HG03354 (cell line): ENCODE measurements around the gene BCKDHA.
"Not testable (repeated sequence)": the region's sequence is repeated elsewhere in the genome, so short reads cannot be mapped to it uniquely, and the experiment has no call there.

Source experiments
- ATAC-seq: cut with Tn5 transposase; IDR thresholded peaks from one replicate; pipeline ENCODE4 v1.9.1; 2021; ENCODE audit warnings: mild to moderate bottlenecking; ENCODE audit not compliant: unreplicated experiment, poor library complexity, severe bottlenecking

Gene BCKDHA

DNA sequence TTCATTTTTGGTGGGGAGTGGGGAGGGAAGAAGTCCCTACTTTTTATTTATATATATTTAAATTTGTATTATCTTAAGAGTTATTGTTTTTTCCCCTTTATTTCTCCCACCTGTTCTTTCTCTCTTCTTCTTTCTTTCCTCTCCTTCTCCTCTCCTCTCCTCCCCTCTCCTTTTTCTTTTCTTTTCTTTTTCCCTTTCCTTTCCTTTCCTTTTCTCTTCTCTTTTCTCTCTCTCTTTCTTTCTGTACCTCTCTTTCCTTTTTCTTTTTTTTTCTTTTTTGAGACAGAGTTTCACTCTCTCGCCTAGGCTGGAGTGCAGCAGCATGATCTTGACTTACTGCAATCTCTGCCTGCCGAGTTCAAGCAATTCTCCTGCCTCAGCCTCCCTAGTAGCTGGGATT lies 1.9 kb downstream of the BCKDHA start:
- ATAC-seq, result no peak

DNA sequence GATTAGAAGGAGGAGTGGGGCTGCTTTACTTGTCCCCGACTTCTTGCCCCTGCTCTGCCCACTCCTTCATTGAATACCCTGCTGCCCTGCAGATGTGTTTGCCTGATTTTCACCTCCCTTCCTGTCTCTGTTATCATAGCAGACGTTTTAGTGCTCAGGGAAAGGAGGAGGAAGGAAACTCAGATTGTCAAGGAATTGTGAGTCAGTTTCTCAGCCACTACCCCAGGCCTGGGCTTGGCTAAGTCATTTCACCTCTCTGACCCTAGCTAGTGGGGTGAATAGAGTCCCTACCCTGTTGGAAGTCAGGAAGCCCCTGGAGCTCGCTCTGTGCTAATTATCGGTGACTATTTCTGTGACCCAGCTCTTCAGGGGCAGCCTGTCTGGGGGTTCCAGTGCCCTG lies 3.9 kb downstream of the BCKDHA start:
- ATAC-seq, result no peak

DNA sequence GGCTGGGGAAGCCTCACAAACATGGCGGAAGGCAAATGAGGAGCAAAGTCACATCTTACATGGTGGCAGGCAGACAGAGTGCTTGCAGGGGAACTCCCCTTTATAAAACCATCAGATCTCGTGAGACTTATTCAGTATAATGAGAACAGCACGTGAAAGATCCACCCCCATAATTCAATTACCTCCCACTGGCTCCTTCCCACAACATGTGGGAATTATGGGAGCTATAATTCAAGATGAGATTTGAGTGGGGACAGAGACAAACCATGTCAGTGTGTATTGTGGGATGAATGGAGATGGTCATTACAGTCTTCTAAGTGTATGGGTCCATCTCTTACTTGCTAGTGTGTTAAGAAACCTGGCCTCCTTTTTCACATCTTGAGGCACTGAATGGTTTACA lies 4.4 kb downstream of the BCKDHA start:
- no peak for ATAC-seq

DNA sequence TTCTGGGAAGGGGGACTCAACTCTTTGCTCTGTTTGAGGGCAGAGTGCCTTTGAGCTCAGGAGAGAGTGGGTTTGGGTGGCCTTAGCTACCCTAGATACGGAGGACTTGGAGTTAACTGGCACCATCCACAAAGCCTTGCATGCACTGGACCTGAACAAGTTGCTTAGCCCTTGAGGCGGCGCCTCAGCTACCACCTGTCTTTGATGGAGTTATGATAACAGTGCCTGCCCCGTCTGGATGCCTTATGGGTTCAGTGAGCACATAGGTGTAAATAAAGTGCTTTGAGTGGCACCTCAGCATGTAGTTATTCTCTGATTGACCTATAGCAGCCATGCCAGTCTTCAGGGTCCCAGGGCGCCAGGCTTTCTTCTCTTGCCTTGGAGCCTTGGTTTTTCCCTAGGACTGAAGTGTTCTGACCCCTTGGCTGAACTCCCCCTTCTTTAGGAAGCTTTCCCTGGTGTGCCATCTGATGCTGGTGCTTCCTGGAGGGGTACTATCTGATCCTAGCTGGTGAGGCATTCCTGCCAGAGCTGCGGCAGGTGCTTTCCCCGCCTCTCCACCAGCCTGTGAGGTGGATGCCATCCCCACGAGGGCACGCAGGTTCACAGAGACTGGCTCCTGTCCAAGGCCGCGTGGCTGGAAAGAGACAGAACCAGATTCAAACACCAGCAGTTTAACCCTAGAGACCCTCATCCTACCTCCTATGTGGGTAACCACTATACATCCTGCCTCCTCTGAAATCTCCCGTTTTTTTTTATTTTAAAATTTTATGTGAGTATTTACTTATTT lies 5.8 kb downstream of the BCKDHA start:
- no peak for ATAC-seq

DNA sequence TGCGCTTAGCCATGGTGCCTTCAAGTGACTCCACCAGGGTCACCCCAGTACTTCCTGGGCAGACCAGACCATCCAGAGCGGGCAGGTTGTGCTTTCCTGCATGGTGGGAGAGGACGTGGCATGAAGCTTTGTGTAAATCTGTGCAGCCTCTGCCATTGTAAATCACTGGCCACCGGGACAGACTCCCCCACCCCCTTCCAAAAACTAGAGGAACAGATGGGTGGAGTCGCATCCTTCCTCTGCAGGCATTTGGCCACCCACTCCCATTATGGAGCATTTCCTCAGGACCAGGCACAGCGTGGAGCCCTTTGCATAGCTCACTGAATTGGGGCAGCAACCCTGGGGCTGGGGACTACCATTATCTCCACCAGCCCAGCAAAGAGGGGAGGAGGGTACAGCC lies 8.2 kb downstream of the BCKDHA start:
- no peak for ATAC-seq

DNA sequence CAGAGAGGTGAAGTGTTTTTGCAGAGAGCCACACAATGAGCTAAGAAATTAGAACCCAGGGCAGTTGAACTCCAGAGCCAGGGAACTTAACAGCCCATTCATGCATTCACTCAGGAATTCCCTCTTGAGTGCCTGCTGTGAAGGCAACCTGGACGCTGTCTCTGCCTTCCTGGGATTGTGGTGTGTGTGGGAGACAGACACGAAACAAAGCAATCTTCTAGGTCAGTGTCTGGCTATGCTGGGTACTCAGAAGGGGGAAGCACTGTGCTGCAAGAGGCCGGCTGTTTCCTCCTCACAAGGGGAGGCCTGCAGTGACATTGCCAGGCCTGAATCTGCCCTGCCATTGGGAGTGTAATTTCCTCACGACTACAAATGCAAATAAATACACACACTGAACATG lies 9.7 kb downstream of the BCKDHA start:
- ATAC-seq, result no peak

DNA sequence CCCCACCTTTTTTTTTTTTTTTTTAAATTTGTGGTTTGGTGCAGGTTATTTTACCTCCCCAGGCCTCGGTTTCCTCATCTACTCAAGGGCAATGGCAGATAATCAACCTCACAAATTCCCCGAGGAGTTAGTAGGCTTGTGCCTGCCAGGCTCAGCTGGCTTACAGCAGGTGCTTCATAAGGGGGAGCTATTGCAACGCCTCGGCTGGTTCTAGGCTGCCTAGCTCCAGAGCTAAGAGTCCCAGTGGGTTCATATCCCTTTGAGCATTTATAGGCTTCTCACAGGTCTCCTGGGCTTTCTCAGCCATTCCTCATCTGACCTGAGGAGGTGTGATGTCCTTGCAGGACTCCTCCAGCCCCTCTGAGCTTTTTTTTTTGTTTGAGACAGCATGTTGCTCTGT lies 10.6 kb downstream of the BCKDHA start:
- ATAC-seq, result no peak

DNA sequence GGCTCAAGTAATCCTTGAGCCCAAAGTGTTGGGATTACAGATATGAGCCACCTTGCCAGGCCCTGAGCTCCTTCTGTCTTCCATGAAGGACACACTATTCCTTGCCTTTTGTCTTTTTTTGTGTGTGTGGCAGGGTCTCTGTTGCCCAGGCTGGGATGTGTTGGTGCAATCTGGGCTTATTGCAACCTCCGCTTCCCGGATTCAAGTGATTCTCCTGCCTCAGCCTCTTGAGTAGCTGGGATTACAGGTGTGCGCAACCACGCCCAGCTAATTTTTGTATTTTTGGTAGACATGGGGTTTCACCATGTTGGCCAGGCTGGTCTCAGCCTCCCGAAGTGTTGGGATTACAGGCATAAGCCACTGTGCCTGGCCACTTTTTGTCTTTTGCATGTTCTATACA lies 11.2 kb downstream of the BCKDHA start:
- not testable (repeated sequence) for ATAC-seq

DNA sequence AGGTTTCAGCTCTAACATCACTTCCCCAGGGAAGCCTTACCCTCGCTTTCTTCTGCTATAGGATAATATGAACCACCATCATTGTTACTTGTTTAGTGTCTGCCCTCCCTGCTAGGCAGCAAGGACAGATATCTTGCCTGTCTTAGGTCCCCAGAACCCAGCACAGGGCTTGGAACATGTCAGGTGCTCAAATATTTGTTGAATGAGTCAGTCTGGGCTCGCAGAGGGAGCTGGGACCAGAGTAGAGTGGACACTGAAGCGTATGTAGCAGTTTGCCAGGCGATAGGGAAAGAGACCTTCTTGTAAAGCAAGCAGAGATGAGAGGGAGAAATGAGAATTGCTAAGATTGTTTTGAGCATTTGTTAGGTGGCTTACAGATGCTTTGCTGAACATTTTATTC lies 11.7 kb downstream of the BCKDHA start:
- no peak for ATAC-seq

DNA sequence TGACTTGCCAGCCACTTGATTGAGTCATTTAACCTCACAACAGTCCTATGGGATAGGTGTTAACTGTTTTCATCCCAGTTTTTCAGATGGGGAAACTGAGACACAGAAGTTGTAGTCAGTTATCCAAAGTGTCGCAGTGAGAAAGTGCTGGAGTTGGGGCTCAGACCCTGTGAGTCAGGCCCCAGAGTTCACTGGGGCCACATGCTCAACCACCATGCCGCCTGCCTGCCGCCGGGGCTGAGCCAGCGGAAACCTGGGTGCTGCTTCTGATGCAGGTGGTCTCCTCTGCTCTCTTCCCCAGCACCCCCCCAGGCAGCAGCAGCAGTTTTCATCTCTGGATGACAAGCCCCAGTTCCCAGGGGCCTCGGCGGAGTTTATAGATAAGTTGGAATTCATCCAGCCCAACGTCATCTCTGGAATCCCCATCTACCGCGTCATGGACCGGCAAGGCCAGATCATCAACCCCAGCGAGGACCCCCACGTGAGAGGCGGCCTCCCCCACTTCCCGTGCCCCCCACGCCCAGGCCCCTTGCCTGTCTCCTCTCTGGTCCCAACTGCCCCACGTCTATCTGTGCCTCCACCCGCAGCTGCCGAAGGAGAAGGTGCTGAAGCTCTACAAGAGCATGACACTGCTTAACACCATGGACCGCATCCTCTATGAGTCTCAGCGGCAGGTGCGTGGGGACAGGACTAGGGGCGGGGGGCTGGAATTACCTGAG lies 12.9 kb downstream of the BCKDHA start:
- no peak for ATAC-seq

DNA sequence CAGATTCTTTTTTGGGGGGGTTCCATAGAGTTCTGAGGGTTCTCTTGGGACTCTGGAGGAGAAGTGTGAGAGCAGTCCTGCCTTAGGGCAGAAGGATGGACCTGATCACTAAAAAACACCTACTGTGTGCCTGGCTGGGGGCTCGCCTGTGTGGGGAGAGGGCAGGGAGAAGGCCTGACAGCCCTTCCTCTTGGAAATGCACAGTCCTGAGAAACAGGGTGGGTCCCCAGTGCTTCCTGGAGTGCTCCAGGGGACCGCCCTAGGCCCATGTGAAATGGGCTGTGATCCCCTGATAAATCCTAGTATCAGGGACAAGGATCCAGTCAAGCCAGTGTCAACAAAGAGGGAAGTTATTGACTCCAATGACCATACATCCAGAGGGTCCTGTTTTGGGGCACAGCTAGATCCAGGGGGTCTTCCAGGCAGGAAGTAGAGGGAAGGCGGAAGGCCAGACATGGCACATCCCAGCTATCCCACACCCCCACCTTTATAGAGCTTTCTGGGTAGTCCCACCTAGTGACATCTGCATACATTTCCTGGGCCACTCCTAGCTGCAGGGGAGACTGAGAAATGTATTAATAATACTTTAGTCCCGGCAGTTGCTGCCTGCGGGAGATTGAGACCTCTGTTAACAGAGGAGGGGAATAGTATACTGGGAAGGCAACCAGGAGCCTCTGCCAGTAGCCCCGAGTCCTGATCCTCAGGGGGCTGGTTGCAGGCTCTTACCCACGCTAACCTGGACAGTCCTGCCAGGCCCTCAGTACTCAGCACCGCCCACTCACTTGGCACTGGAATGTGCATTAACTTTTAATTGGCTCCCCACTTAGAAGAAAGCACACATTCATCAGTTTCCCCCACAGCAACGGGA lies 13.7 kb downstream of the BCKDHA start:
- no peak for ATAC-seq

DNA sequence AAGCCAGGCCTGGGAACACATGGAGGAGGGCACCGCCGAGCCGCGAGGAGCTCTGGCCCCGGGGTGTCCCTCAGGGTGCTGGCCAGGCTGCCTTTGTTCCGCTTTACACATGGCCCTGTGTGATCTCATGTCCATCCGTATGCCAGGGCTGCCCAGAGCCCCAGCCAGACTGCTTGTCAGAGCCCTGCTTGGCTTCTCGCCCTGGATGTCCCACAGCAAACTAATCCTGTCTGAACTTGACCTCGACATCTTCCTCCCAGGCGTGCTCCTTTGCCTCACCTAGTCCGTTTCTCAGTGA lies 14.3 kb downstream of the BCKDHA start:
- ATAC-seq, result no peak

DNA sequence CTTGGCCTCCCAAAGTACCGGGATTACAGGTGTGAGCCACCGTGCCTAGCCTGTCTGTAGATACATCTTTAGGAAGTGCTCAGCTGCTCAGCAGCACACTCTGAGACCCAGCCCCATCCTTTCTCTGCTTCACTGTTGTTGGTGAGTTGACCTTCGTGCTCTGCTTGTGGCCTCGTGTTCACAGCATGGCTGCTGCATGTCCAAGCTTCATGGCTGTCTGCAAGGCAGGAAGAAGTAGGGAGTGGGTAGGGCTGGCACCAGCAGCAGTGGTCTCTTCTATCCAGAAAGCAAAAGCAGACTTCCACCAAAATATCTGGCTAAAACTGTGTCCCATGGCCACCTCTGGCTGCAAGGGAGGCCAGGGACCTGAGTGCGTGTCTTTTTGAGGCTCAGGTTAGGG lies 15.3 kb downstream of the BCKDHA start:
- no peak for ATAC-seq

DNA sequence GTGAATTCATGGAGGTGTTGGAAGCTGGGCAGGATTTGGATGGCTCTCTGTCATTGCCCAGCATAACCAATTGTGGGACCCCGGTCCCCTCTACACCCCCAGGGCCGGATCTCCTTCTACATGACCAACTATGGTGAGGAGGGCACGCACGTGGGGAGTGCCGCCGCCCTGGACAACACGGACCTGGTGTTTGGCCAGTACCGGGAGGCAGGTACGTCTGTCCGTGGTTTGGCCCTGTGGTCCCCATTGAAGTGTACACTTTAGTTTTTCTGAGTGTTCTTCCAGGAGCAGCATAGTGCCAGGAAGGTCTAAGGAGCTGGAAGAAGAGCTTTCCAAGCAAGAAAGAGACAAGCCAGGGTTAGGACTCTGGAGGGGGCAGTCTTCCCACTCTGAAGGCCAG lies 16.3 kb downstream of the BCKDHA start:
- no peak for ATAC-seq

DNA sequence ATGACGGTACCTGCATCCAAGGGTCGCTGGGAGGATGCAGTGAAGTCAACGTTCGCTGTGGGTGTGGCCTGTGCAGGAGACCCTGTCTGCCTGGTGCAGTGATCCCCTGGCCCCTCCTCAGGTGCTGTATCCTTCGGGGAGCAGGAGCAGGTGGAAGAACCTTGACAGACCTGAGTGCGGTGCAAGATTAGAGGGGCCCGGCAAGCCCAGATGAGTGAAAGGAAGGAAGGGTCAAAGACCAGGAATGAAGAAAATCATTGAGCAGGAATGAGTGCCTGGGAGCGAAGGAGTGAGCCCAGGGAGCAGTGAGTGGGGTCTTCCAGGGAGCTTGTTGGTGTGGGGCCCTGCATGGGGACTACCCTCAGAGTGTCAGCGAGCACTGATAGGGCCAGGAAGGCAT lies 16.8 kb downstream of the BCKDHA start:
- no peak for ATAC-seq

DNA sequence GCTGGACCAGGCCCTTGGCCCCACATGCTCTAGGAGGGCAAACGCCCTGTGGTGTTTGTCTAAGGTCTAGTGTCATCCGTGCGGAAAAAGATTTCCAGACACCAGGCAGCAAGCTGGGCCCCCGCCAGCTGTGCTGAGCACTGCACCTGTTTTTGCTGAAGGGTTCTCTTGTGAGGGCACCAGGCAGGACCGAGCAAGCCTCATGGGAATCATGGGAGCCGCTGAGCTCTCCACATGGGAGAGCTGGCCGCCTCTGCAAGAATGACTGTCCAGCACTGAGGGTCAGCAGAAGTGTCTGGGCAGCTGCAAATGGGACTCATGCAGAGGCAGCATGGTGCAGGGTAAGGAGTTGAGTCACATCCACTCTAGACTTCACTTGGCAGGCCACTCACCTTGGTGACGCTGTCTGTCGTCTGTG lies 17.5 kb downstream of the BCKDHA start:
- no peak for ATAC-seq

DNA sequence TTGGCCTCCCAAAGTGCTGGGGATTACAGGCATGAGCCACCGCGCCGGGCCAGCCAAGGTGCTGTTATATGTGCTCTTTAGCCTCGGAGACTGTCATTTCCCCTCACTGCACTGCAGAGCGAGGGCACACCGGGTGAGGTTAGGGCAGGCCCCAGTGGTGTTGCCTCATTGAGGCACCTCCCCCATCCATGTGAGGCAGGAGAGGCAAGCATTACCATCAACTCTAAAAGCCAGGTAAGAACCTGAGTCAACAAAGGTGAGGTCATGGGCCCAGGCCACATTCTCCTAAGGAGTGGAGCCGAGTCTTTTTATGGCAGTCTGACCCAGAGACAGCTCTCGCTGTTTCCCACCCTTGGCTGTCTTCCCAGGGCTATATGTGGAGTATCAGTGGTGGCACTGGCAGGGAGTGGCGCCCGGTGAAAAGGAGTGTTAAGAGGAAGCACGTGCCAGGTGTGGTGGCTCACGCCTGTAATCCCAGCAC lies 18.6 kb downstream of the BCKDHA start:
- no peak for ATAC-seq

DNA sequence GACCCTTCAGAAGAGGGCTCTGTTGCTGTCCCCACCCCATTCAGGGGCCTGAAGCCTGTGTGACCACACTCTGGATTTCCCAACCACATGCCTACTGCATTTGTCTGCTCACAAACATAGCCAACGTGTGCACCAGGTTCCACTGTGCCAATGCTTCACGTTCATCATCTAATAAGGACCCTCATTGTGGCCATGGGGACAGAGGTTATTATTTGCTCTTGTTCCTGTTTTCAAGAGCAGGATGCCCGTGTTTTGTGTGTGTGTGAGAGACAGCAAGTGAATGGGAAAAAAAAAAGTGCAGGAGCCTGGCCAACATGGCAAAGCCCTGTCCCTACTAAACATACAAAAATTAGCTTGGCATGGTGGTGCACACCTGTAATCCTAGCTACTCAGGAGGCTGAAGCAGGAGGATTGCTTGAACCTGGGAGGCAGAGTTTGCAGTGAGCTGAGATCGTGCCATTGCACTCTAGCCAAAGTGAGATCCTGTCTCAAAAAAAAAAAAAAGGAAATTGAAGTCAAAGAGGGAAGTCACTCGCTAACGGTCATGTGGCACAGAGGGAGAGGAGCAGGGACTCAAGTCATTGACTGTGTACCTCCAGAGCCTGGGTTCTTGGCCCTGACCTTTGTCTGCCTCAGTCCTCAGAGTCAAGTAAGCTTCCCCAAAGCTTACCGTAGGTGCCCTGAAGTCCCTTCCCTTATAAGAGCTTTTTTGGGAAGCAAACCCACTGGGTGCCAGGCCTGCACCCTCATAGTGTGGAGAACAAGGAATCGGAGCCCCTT lies 22.7 kb downstream of the BCKDHA start:
- ATAC-seq, result no peak

DNA sequence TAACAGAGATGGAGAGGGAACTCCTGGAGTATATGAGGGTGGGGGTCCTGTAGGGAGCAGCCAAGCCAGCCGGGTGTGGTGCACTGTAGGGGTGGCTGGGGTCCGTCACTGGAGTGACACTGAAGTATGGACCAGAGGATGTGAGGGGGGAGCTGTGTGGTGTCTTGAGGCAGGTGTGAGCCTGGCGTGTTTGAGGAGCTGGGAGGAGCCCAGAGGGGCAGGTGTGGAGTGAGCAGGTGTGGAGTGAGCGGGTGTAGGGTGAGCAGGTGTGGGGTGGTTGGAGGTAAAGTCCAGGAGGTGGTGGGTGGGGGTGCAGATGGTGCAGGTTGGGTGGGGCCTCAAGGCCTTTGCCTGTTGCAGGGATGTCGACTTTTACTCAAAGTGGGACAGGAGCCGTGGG lies 23.7 kb downstream of the BCKDHA start:
- no peak for ATAC-seq

DNA sequence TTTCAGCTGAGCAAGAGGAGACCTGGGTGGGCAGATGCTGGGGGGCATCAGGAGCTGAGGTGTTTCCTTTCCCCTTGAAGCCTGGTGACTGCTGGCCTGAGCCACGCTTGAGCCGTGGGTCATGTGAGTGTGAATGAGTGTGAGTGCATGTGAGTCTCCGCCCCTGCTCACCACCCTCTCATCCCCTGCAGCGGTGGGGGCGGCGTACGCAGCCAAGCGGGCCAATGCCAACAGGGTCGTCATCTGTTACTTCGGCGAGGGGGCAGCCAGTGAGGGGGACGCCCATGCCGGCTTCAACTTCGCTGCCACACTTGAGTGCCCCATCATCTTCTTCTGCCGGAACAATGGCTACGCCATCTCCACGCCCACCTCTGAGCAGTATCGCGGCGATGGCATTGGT lies 24.4 kb downstream of the BCKDHA start:
- ATAC-seq, result no peak
